ENCODE results near the gene PIGV.
"Not testable (repeated sequence)": the region's sequence is repeated elsewhere in the genome, so short reads cannot be mapped to it uniquely, and the experiment has no call there.

PIGV gene

GRCh38 chr1:26831546-26832248 is 43.9 kb downstream of the PIGV start:
- DNase-seq: no peak

DNA sequence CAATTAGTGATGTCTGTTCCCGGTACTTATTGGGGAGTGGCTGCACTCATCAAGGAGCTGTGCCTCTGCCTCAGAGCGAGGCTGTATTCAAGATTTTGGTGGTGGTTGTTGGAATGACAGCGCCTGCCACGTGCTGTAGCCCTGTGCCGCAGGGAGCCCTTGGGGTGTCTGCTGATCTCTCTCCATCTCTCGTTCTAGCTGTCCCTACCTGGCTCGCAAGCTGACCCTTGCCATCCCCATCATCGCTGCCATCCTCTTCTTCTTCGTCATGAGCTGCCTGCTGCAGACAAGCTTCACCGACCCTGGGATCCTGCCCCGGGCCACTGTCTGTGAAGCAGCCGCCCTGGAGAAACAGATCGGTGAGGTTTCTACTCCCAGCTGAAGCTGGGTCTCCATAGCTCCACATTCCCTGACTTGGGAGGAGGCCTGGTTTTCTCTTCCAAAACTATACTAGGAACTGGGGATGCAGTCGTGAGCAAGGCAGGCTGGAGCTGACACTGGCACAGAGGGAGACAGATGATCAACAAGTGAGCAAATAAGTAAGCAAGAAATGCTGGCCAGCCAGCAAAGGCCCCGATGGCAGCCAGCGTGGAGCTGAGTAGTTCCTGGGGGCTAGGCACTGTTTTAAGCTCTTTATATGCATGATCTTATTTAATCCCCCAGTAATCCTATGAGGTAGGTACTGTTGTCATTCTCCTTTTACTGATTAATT is 44.7 kb downstream of the PIGV start:
- DNase-seq: peak in 16 of 56 donors; percentile 22 to 65 (median 42)

GRCh38 chr1:26833432-26834405 is 46.0 kb downstream of the PIGV start:
- DNase-seq: peak in 1 of 56 donors; percentile 8

DNA sequence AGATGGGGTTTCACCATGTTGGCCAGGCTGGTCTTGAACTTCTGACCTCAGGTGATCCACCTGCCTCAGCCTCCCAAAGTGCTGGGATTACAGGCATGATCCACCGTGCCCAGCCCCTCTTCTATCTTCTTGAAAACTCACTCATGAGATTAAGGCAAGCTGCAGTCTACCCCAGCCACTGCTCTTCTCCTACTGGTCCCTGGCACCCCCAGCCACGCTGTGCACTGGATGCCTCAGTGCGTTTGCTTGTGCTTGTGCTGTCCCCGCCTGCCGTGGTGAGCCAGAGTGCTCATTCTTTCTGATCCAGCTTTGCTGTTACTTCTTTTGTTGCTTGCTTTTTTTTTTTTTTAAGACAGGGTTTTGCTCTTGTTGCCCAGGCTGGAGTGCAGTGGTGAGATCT is 49.9 kb downstream of the PIGV start:
- not testable (repeated sequence) for DNase-seq

DNA sequence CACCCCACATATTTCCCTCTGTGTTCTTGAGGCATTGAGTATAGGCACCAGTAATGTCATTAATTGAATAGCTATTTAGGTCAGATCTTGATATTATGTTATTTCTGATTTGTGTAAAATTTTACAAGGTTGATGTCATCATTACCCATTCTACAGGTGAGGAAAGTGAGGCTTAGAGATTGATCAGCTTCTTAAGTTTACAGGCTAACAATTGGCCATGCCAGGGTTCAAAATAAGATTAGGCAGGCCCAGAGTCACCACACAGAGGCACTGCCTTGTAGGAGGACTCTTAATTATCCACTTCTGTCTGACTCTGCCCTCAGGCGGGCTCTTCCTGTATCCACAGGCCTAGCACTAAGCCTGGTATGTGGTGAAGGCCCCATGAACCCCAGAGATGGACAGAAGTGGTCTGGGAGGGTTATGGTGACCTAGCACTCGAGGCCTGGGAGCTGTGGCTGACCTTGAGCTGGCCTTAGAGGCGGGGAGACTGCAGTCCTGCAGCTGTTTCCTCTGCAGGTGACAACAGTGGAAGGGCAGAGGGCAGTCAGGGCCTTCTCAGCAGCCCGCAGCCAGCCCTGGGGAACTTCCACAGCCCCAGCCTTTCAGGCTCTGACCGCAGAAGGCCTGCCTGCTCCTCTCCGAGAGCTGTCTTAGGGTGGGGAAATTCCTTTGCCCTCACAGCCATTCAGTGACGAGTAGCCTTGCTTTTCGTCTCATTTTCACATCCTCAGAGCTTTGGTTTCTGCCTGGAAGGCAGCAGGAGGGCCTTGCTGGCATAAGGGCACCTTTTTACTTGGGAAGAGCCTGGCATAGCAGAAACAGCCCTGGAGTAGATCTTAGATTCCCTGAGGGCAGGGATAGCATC is 51.0 kb downstream of the PIGV start:
- no peak for DNase-seq

- no peak for DNase-seq
Observed at GRCh38 chr1:26839339-26839722, 51.6 kb downstream of the PIGV start.

GRCh38 chr1:26839779-26840178 is 52.0 kb downstream of the PIGV start:
- no peak for DNase-seq

DNA sequence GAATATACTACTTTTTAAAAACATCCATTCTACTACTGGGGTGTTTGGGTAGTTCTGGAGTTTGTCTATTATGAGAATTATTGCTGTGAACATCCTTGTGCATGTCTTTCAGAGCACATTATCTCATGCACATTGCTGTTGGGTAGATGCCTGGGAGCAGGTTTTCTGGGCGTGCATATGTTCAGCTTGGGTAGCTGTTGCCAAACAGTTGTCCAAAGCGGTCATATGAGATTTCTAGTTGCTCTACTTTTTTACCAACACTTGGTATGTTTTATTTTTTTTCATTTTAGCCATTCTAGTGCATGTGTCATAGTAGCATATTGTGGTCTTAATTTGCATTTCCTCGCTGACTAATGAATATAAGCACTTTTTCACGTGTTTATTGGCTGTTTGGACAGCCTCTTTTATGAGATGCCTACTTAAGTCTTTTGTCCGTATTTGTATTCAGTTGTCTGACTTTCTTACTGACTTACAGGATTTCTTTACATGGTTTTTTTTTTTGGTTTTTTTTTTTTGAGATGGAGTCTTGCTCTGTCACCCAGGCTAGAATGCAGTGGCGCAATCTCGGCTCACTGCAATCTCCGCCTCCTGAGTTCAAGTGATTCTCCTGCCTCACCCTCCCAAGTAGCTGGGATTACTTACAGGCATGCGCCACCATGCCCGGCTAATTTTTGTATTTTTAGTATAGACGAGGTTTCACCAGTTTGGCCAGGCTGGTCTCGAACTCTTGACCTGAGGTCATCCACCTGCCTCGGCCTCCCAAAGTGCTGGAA is 56.9 kb downstream of the PIGV start:
- no peak for DNase-seq

GRCh38 chr1:26847826-26848225 is 60.1 kb downstream of the PIGV start:
- not testable (repeated sequence) for DNase-seq
